GM19035 (cell line): ENCODE data around the gene FGF10.

ENCODE experiments used
- ATAC-seq: cut with Tn5 transposase; IDR thresholded peaks from one replicate; pipeline ENCODE4 v1.9.1; 2021; ENCODE audit not compliant: unreplicated experiment

FGF10 gene

DNA sequence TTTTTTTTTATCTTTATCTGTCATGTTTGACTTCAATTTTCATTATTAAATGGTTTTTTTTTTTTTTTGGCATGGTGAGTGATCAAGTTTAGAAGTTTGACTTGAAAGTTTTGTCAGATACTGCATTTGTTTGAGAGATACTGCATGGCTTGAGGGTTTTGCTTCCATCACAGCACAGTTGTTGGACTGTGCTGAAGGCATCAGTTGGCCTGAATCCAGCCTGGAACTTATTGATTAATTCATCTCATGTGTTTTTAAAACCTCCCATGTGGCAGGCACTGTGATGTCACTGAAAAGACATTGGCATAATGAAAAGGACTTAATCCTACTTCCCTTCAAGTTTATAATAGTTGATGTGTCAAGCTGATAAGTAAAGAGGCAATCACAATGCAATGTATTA lies 128.4 kb downstream of the FGF10 start:
- ATAC-seq = no peak

DNA sequence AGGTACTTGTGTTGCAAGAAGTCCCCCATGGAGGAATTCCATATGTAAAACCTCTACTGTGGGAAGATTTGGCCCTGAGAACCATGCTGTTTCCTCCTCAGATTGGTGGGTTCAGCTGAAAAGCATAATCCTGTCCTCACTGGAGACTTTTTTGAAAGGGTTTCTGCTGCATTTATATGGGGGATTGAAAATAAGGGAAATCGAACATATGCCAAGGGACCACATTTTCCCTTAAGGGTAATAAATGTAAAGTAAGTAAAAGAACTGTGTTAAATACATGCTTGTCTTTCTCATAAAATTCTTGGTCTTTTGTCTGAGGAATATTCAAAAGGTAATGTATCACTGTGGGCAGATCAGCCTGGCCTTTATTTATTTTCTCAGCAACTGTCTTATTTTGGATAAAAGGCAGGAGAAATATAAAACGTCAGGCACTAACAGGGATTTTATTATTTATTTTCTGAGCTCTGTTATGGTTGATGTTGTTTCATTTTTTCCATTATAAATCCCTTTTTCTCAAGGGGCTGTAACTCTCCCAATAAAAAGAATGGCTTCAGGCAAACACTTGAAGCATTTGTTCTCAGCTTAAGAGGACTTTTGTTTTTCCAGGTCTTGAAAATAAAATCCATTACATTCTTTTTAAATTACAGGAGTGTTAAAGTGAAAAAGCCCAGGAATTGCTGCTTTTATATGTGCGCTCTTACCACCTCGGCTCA lies 131.4 kb downstream of the FGF10 start:
- ATAC-seq = no peak

GRCh38 chr5:44257221-44257620 lies 132.0 kb downstream of the FGF10 start:
- ATAC-seq = no peak
